Measurements from ENCODE around the gene MEIS1.
A peak's percentile ranks its signal among the peaks of the same experiment; 100 is the strongest.

Gene MEIS1

DNA sequence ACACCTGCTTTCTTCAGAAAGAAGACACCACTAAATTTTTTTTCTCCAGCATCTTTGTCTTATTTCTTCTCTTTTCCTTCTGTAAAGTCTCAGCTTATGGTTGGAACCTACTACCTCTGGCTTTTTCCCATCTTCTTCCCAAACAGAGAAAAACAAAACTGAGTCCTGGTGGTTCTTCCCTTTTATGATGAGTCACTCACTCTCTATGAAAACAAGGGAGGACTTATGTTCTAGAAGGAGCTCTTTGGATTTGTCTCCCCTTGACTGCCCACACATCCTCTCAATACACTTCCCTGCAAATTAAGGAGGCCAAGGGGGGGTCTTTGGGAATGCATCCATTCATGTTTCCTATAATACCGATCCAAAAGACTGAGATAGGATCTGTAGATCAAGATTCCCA is 22.1 kb upstream of the MEIS1 start:
- Histone ChIP-seq H3K4me3 (no peak overlapping the region), H3K9ac (ENCODE audit: insufficient read length) (no peak overlapping the region), H3K27ac (no peak overlapping the region), H3K9me3 (ENCODE audit: low read depth, low read length) (no peaks in the 10 kb centered on the region), H3K36me3 (ENCODE audit: insufficient read depth, low read length) (no peaks in the 10 kb centered on the region)
- no peak for DNase-seq (ENCODE audit: low read depth, low spot score)
- TF ChIP-seq POLR2AphosphoS5 (IDR thresholded peaks at IDR 0.05; ENCODE audit: borderline replicate concordance, low read depth, low read length) (no peak), EZH2 (IDR thresholded peaks at IDR 0.05) (no peak), FOXP2 (optimal IDR thresholded peaks at IDR 0.05; ENCODE audit: control extremely low read depth, extremely low read length, insufficient read depth) (no peak)

- no peak overlapping the region for H3K4me3 ChIP-seq
- no peak overlapping the region for H3K9ac ChIP-seq (ENCODE audit: insufficient read length)
- no peaks in the 10 kb centered on the region for H3K9me3 ChIP-seq (ENCODE audit: low read depth, low read length)
- H3K36me3 ChIP-seq (ENCODE audit: insufficient read depth, low read length), result no peaks in the 10 kb centered on the region
- no peak for TF ChIP-seq EZH2 (IDR thresholded peaks at IDR 0.05)
- TF ChIP-seq POLR2AphosphoS5 (IDR thresholded peaks at IDR 0.05; ENCODE audit: borderline replicate concordance, low read depth, low read length), result no peak
- TF ChIP-seq FOXP2 (optimal IDR thresholded peaks at IDR 0.05; ENCODE audit: control extremely low read depth, extremely low read length, insufficient read depth), result no peak
- no peak overlapping the region for H3K27ac ChIP-seq
- DNase-seq (ENCODE audit: low read depth, low spot score), result no peak
These were observed 20.0 kb upstream of the MEIS1 start for GRCh38 chr2:66414896-66415295.

DNA sequence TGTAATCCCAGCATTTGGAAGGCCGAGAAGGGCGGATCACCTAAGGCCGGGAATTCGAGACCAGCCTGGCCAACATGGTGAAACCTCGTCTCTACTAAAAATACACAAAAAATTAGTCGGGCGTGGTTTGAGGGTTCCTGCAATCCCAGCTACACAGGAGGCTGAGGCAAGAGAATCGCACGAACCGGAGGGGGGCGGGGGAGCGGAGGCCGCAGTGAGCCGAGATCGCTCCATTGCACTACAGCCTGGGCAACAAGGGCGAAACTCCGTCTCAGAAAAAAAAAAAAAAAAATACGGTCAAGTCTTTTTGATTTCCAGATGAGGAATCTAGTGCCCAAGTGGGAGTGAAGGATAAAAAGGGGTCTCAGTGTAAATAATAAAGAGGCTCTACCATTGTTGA is 16.5 kb upstream of the MEIS1 start:
- no peak for DNase-seq (ENCODE audit: low read depth, low spot score)
- no peak for TF ChIP-seq EZH2 (IDR thresholded peaks at IDR 0.05)
- TF ChIP-seq POLR2AphosphoS5 (IDR thresholded peaks at IDR 0.05; ENCODE audit: borderline replicate concordance, low read depth, low read length), result no peak
- no peak for TF ChIP-seq FOXP2 (optimal IDR thresholded peaks at IDR 0.05; ENCODE audit: control extremely low read depth, extremely low read length, insufficient read depth)
- no peak overlapping the region for H3K4me3 ChIP-seq
- H3K9me3 ChIP-seq (ENCODE audit: low read depth, low read length), result no peaks in the 10 kb centered on the region
- H3K27ac ChIP-seq, result no peak overlapping the region
- no peak overlapping the region for H3K9ac ChIP-seq (ENCODE audit: insufficient read length)
- no peaks in the 10 kb centered on the region for H3K36me3 ChIP-seq (ENCODE audit: insufficient read depth, low read length)

GRCh38 chr2:66421612-66422011 is 13.3 kb upstream of the MEIS1 start:
- TF ChIP-seq FOXP2 (optimal IDR thresholded peaks at IDR 0.05; ENCODE audit: control extremely low read depth, extremely low read length, insufficient read depth) (no peak), EZH2 (IDR thresholded peaks at IDR 0.05) (no peak), POLR2AphosphoS5 (IDR thresholded peaks at IDR 0.05; ENCODE audit: borderline replicate concordance, low read depth, low read length) (no peak)
- DNase-seq (ENCODE audit: low read depth, low spot score), result no peak
- H3K36me3 ChIP-seq (ENCODE audit: insufficient read depth, low read length), result no peaks in the 10 kb centered on the region
- H3K9me3 ChIP-seq (ENCODE audit: low read depth, low read length), result no peaks in the 10 kb centered on the region
- H3K9ac ChIP-seq (ENCODE audit: insufficient read length), result peak overlapping the region; percentile 82
- H3K4me3 ChIP-seq, result peak overlapping the region; percentile 74
- H3K27ac ChIP-seq, result peak overlapping the region; percentile 99

DNA sequence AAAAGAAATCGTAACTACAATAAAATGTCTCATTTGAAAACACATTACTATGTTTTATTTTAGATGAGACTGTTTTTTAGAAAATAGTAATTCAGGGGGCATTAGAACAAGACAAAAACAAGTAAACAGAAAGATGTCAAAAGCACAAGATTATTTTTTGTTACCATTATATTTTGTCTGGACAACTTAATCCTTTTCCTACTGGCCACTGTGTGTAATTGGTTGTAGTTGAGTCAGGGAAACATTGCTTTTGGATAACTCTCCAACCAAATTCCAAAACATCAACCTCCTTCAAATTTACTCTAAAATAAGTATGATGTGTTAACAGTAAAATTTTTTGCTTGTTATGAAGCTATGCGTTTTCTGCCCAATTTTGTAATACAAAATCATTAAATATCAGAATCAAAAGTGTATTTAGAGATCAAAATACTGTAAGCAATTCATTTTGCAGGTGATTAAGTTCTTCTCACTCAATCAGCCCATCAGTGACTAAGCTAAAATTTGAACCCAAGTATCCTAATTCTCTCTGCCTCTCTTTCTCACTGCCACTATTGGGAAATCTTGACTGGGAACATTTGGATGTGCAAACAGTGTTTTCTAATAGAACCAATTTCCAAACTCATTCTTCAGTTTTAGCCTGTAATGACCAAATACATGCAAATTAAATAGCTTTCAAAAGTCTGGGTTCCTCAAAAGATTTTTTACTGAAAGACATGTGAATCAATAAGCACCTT is 11.4 kb upstream of the MEIS1 start:
- no peaks in the 10 kb centered on the region for H3K9me3 ChIP-seq (ENCODE audit: low read depth, low read length)
- no peaks in the 10 kb centered on the region for H3K36me3 ChIP-seq (ENCODE audit: insufficient read depth, low read length)
- H3K9ac ChIP-seq (ENCODE audit: insufficient read length), result peak overlapping the region; percentile 82
- H3K4me3 ChIP-seq, result peak overlapping the region; percentile 74
- no peak for DNase-seq (ENCODE audit: low read depth, low spot score)
- H3K27ac ChIP-seq, result peak overlapping the region; percentile 99
- TF ChIP-seq POLR2AphosphoS5 (IDR thresholded peaks at IDR 0.05; ENCODE audit: borderline replicate concordance, low read depth, low read length) (no peak), EZH2 (IDR thresholded peaks at IDR 0.05) (no peak), FOXP2 (optimal IDR thresholded peaks at IDR 0.05; ENCODE audit: control extremely low read depth, extremely low read length, insufficient read depth) (no peak)

DNA sequence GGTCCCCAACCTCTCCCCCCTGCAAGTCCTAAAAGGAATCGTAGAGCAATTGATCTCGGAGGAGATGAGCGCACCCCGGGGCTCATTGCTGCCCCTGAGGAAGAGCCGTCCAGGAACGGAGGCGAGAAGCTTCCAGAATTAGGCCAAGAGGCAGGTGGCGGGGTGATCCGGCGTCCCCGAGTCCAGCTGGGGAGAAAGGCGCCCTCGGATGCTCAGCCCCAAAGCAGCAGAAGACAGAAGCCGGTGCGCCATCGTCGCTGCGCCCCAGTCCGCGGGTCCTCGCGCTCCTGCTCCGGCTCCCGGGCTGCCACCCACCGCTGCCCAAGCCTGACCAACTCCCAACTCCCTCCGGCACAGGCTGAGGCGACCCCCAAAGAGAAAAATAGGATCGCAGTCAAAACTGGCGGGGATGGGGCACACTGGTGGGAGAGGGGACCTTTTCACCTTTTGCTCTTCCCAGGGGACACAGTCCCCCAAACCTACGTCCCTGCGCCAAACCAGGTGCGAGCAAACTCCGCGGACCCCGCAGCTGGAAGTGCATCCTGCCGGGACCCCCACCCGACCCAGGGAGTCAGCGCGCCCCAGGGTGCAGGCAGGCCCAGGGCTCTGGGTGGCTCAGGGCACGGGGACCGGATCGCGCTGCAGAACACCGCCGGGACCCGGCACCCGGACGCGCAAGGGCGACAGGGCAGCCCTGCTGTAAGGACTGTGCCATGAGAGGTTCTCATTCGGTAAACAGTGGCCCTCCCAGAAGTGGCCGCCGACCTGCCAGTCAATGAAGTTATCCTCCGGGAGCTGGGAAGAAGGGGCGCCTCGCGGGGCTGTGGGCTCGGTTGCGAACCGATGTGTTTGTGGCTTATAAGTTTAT is 8.4 kb upstream of the MEIS1 start:
- H3K27ac ChIP-seq, result peak overlapping the region; percentile 98
- no peak for DNase-seq (ENCODE audit: low read depth, low spot score)
- no peaks in the 10 kb centered on the region for H3K36me3 ChIP-seq (ENCODE audit: insufficient read depth, low read length)
- peak overlapping the region; percentile 82 for H3K4me3 ChIP-seq
- peak overlapping the region; percentile 59 for H3K9ac ChIP-seq (ENCODE audit: insufficient read length)
- H3K9me3 ChIP-seq (ENCODE audit: low read depth, low read length), result no peaks in the 10 kb centered on the region
- TF ChIP-seq EZH2 (IDR thresholded peaks at IDR 0.05) (no peak), POLR2AphosphoS5 (IDR thresholded peaks at IDR 0.05; ENCODE audit: borderline replicate concordance, low read depth, low read length) (peak; percentile 39; the same call in 1 of the 2 replicates)

- Histone ChIP-seq H3K9me3 (ENCODE audit: low read depth, low read length) (no peaks in the 10 kb centered on the region), H3K27ac (peak overlapping the region; percentile 98), H3K4me3 (peak overlapping the region; percentile 82), H3K9ac (ENCODE audit: insufficient read length) (peak overlapping the region; percentile 59), H3K36me3 (ENCODE audit: insufficient read depth, low read length) (no peaks in the 10 kb centered on the region)
- DNase-seq (ENCODE audit: low read depth, low spot score), result no peak
- no peak for TF ChIP-seq POLR2AphosphoS5 (IDR thresholded peaks at IDR 0.05; ENCODE audit: borderline replicate concordance, low read depth, low read length)
These were observed 7.6 kb upstream of the MEIS1 start for GRCh38 chr2:66427300-66427699.

DNA sequence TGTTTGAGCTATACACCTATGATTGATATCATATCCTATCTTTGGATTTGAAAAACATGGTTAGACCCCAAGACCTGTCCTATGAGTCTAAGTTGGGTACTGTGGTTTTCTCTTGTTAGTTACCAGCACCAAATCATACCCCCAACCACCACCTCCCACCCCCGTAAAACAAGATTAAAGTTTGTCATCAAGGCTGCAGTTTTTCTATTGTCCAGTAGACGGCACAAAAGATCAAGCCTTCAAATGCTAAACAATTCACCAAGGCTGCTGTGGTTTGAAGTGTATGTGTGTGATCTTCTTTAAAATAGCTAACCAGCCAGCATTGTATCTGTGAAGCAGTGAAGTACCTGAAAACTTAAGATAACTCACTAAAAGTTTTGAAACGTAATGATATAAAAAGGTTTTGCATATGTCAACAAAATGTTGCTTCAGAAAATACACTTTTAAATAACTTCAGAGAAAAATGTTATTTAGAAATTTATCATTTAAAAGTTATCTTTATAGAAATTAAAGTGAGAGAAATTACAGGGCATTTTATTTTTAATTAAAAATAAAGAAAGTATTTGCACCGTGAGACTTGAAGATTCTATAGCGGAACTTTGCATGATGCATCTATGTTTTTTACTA is 5.8 kb upstream of the MEIS1 start:
- Histone ChIP-seq H3K9ac (ENCODE audit: insufficient read length) (peak overlapping the region; percentile 80), H3K9me3 (ENCODE audit: low read depth, low read length) (no peaks in the 10 kb centered on the region), H3K4me3 (peak overlapping the region; percentile 82), H3K36me3 (ENCODE audit: insufficient read depth, low read length) (no peaks in the 10 kb centered on the region), H3K27ac (peak overlapping the region; percentile 98)
- no peak for DNase-seq (ENCODE audit: low read depth, low spot score)
- TF ChIP-seq EZH2 (IDR thresholded peaks at IDR 0.05) (no peak), POLR2AphosphoS5 (IDR thresholded peaks at IDR 0.05; ENCODE audit: borderline replicate concordance, low read depth, low read length) (no peak), FOXP2 (optimal IDR thresholded peaks at IDR 0.05; ENCODE audit: control extremely low read depth, extremely low read length, insufficient read depth) (no peak)
